C4-2B (cell line): Measurements from ENCODE around the gene SYNJ2.

ENCODE experiments used
- CTCF ChIP-seq: fragments of 450-650 bp; conservative IDR thresholded peaks from 2 replicates; pipeline ENCODE4 v1.5.1; 2017; ENCODE audit warnings: mild to moderate bottlenecking
- ZFX ChIP-seq: fragments of 450-650 bp; IDR thresholded peaks from 2 replicates; pipeline ENCODE4 v1.6.1; 2017

- TF ChIP-seq CTCF = no peak
- no peak for TF ChIP-seq ZFX
Observed at GRCh38 chr6:158037771-158038170, 56.1 kb downstream of the SYNJ2 start.
